Neuronal stem cell (in vitro differentiated cells): ENCODE measurements around the gene COL16A1.

Experiments used
- DNase-seq: peaks from one replicate; pipeline ENCODE4 v3.0.0-alpha.2; 2013; ENCODE audit warnings: low spot score
- H2AFZ ChIP-seq: one replicate; pipeline ENCODE4 v1.6.1; 2013; ENCODE audit warnings: mild to moderate bottlenecking, low read length, inconsistent platforms
- H2AK5ac ChIP-seq: 2 replicates; pipeline ENCODE4 v1.6.1; 2013; ENCODE audit warnings: low read depth, mild to moderate bottlenecking, inconsistent platforms, low read length, moderate library complexity, mixed read lengths
- H2BK120ac ChIP-seq: 2 replicates; pipeline ENCODE4 v1.6.1; 2013; ENCODE audit warnings: low read depth, mild to moderate bottlenecking, inconsistent platforms, low read length, moderate library complexity, mixed read lengths
- H2BK12ac ChIP-seq: one replicate; pipeline ENCODE4 v1.6.1; 2013; ENCODE audit warnings: low read length, inconsistent platforms
- H2BK15ac ChIP-seq: 2 replicates; pipeline ENCODE4 v1.6.1; 2013; ENCODE audit warnings: mild to moderate bottlenecking, low read length, inconsistent platforms, mixed read lengths
- H2BK5ac ChIP-seq: one replicate; pipeline ENCODE4 v1.6.1; 2013; ENCODE audit warnings: inconsistent platforms, mild to moderate bottlenecking, low read length, moderate library complexity
- H3K14ac ChIP-seq: one replicate; pipeline ENCODE4 v1.6.1; 2013; ENCODE audit warnings: low read length, inconsistent platforms
- H3K18ac ChIP-seq: 2 replicates; pipeline ENCODE4 v1.6.1; 2013; ENCODE audit warnings: low read length, inconsistent platforms
- H3K23ac ChIP-seq: 2 replicates; pipeline ENCODE4 v1.6.1; 2013; ENCODE audit warnings: low read depth, mild to moderate bottlenecking, mixed read lengths, low read length, inconsistent platforms; ENCODE audit not compliant: poor library complexity
- H3K27ac ChIP-seq: replicated peaks from 3 replicates; pipeline ENCODE4 v1.5.1; 2013; ENCODE audit warnings: low read length, inconsistent platforms
- H3K27me3 ChIP-seq, 3 experiments: 2 replicates each; pipeline ENCODE4 v1.6.1; 2013; ENCODE audit warnings: low read length in 3 of 3, mild to moderate bottlenecking in 2 of 3, inconsistent platforms in 1 of 3, low read depth in 1 of 3, mixed read lengths in 1 of 3, moderate library complexity in 1 of 3; ENCODE audit not compliant: control insufficient read depth in 3 of 3, insufficient read depth in 3 of 3
- H3K36me3 ChIP-seq, 2 donors: replicated peaks in 1 of 2; 2 replicates each; pipeline ENCODE4 v1.6.1; 2013; ENCODE audit warnings: low read length in 2 of 2; ENCODE audit not compliant: control insufficient read depth in 2 of 2, insufficient read depth in 2 of 2
- H3K4ac ChIP-seq: 2 replicates; pipeline ENCODE4 v1.6.1; 2013; ENCODE audit warnings: inconsistent platforms, mild to moderate bottlenecking, low read length, moderate library complexity
- H3K4me1 ChIP-seq, 2 donors: 1 replicate in 1 of 2; 2 replicates in 1 of 2; pipeline ENCODE4 v1.6.1; 2013; ENCODE audit warnings: low read length in 2 of 2, low read depth in 1 of 2; ENCODE audit not compliant: control insufficient read depth in 2 of 2, insufficient read depth in 1 of 2
- H3K4me2 ChIP-seq: one replicate; pipeline ENCODE4 v1.6.1; 2013; ENCODE audit warnings: mild to moderate bottlenecking, low read length, inconsistent platforms; ENCODE audit not compliant: insufficient read depth, poor library complexity, severe bottlenecking
- H3K4me3 ChIP-seq, 2 donors: 2 replicates each; pipeline ENCODE4 v1.5.1; 2013; ENCODE audit warnings: low read length in 2 of 2, mild to moderate bottlenecking in 2 of 2, inconsistent platforms in 1 of 2, moderate library complexity in 1 of 2
- H3K79me1 ChIP-seq: one replicate; pipeline ENCODE4 v1.6.1; 2013; ENCODE audit warnings: low read depth, mild to moderate bottlenecking, inconsistent platforms, low read length, moderate library complexity
- H3K9ac ChIP-seq: one replicate; pipeline ENCODE4 v1.6.1; 2013; ENCODE audit warnings: mild to moderate bottlenecking, low read depth, low read length, inconsistent platforms; ENCODE audit not compliant: poor library complexity
- H3K9me3 ChIP-seq, 2 donors: replicated peaks in 1 of 2; 2 replicates each; pipeline versions ENCODE3 to v1.6.1; 2013; ENCODE audit warnings: low read length in 2 of 2, mild to moderate bottlenecking in 2 of 2, inconsistent platforms in 1 of 2, low read depth in 1 of 2, mixed read lengths in 1 of 2, moderate library complexity in 1 of 2; ENCODE audit not compliant: control insufficient read depth in 2 of 2, insufficient read depth in 1 of 2
- H4K8ac ChIP-seq: one replicate; pipeline ENCODE4 v1.6.1; 2013; ENCODE audit warnings: low read depth, mild to moderate bottlenecking, inconsistent platforms, low read length, moderate library complexity
- H4K91ac ChIP-seq: one replicate; pipeline ENCODE4 v1.6.1; 2013; ENCODE audit warnings: low read length, low read depth, mild to moderate bottlenecking, inconsistent platforms; ENCODE audit not compliant: poor library complexity
- WGBS, 2 donors: extraction: QIAGEN DNeasy Blood & Tissue Kit; methylation state at CpG; one replicate each; pipeline ENCODE4 v1.1.7; 2013; ENCODE audit warnings: missing lambda C conversion rate in 2 of 2, mixed read lengths in 1 of 2; ENCODE audit not compliant: insufficient read length in 2 of 2, insufficient replicate concordance in 1 of 2; ENCODE audit errors: extremely low coverage in 2 of 2; 5-methylcytosine and 5-hydroxymethylcytosine counted together

The COL16A1 gene

DNA sequence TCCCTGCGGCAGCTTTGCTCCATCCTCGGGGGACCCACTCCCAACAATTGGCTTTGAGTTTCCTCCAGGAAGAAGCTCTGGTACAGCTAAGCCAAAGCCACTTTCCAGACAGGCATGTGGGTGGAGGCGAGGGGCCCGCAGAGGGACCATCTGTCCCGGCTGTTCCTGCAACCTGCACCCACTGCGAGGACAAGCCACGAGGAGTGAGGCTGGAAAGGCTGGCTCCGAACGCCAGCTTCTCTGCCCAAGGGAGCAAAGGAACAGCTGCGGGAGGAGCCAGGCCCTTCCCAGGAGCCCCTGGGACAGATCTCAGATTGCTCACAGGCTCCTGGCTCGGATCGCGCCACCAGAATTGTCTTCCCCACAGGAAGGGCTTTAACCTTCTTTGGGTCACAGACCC is 30.8 kb downstream of the COL16A1 start:
- no peak overlapping the region for H2BK120ac ChIP-seq
- WGBS, 2 donors: no CpG with 5 or more reads among the region's 13 CpGs
- no peak overlapping the region for H3K14ac ChIP-seq
- H3K9ac ChIP-seq: no peak overlapping the region
- H3K18ac ChIP-seq: no peak overlapping the region
- peak overlapping the region; percentile 61 for H2AFZ ChIP-seq
- H2BK5ac ChIP-seq: no peak overlapping the region
- H3K4ac ChIP-seq: no peak overlapping the region
- H3K79me1 ChIP-seq: no peaks in the 10 kb centered on the region
- no peak for DNase-seq
- H4K8ac ChIP-seq: no peak overlapping the region
- H2BK12ac ChIP-seq: no peak overlapping the region
- no peak overlapping the region for H4K91ac ChIP-seq
- peak overlapping the region; percentile 7 for H2BK15ac ChIP-seq
- peaks cover 0 to 5% of the 10 kb centered on the region in 2 donors for H3K4me1 ChIP-seq
- no peaks in the 10 kb centered on the region for H3K9me3 ChIP-seq
- no peak overlapping the region for H2AK5ac ChIP-seq
- no peak overlapping the region for H3K4me3 ChIP-seq
- H3K27me3 ChIP-seq: peaks cover 0 to 84% (median 0%) of the 10 kb centered on the region in 3 experiments
- H3K4me2 ChIP-seq: no peak overlapping the region
- peak overlapping the region; percentile 25 for H3K23ac ChIP-seq
- no peaks in the 10 kb centered on the region for H3K36me3 ChIP-seq
- H3K27ac ChIP-seq: no peak overlapping the region

DNA sequence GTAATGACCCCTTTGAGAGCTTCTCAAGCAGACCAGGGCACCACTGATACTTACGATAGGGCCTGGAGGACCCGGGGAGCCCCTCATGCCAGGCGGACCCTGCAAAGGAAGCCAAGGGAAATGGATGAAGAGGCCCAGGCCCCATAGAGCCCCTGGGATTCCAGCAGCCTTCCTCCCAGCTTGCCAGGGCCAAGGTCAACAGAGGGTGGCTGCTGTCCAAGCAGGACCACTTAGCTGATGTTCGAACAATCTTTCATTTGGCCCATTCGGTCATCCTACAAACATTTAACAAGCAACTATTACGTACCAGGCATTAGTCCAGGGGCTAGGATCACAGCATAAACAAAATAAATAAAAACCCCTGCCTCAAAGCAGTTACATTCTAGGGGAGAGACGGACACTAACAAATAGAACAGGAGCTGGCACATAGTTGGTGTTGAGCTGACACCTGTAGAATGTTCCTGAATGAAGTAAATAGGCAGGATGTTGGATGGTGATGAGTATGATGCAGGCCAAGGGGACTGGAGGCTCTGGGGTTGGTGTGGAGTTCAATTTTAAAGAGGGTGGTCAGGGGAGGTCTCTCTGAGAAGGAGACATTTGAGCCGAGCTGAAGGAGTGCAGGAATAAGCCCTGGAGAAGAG is 32.1 kb downstream of the COL16A1 start:
- peaks cover 0 to 5% of the 10 kb centered on the region in 2 donors for H3K4me1 ChIP-seq

DNA sequence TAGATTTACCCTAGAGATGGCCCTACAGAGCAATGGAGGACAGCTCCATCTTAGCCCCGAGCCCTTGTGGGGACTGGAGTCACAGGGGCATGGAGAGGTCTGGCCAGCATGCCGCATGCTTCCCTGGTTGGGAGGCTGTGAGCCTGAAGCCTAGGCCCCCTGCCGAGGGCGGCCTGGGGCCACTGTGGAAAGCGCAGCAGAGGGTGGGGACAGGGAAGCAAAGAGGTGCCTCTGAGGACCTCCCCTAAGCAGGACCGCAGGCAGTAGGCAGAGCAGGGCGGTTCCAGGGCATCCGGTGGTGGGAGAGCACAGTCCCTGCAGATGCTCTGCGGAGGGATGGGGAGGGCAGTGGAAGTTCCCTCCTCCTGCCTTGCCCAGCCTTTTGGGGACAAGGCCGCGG is 32.7 kb downstream of the COL16A1 start:
- peaks cover 0 to 96% (median 0%) of the 10 kb centered on the region in 3 experiments for H3K27me3 ChIP-seq
- no CpG with 5 or more reads among the region's 11 CpGs for WGBS, 2 donors
- no peak overlapping the region for H4K8ac ChIP-seq

More for the DNA sequence above, 32.1 kb downstream of the COL16A1 start:
- H3K4me2 ChIP-seq: no peak overlapping the region
- H3K36me3 ChIP-seq: no peaks in the 10 kb centered on the region
- no peaks in the 10 kb centered on the region for H3K9me3 ChIP-seq
- H4K91ac ChIP-seq: no peak overlapping the region
- no peak overlapping the region for H3K23ac ChIP-seq
- no peak for DNase-seq
- H3K9ac ChIP-seq: no peak overlapping the region
- no peak overlapping the region for H2BK120ac ChIP-seq
- no peak overlapping the region for H3K27ac ChIP-seq
- no peak overlapping the region for H2BK5ac ChIP-seq
- no peak overlapping the region for H2BK12ac ChIP-seq
- peak overlapping the region; percentile 11 for H2AK5ac ChIP-seq
- no peak overlapping the region for H3K4me3 ChIP-seq
- WGBS, 2 donors: no CpG with 5 or more reads among the region's 8 CpGs
- H3K18ac ChIP-seq: no peak overlapping the region
- no peak overlapping the region for H3K4ac ChIP-seq
- no peak overlapping the region for H3K14ac ChIP-seq
- H2BK15ac ChIP-seq: peak overlapping the region; percentile 20
- no peak overlapping the region for H2AFZ ChIP-seq
- H3K79me1 ChIP-seq: no peaks in the 10 kb centered on the region
- no peak overlapping the region for H4K8ac ChIP-seq
- peaks cover 0 to 95% (median 0%) of the 10 kb centered on the region in 3 experiments for H3K27me3 ChIP-seq

DNA sequence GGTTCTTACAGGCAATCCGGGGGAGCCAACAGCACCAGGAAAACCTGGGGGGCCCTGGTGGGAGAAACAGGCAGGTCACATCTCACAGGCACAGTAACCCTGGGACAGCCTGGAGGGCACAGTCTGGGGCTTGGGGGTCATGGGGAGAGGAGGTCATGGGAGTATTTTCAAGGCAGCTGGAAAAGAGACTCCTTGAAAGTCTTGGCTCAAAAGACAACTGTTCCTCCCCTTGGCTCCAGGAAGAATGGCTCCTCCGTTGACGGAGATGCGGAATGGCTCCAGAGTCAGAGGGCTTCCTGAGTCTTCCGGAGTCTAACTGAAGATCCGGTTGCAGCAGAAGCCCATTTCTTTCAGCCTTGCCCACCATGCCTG is 33.2 kb downstream of the COL16A1 start:
- no peaks in the 10 kb centered on the region for H3K36me3 ChIP-seq
- H3K27me3 ChIP-seq: peaks cover 0 to 99% (median 0%) of the 10 kb centered on the region in 3 experiments
- peak overlapping the region; percentile 10 for H2BK15ac ChIP-seq
- DNase-seq: no peak
- H3K9ac ChIP-seq: no peak overlapping the region
- no peak overlapping the region for H4K8ac ChIP-seq
- peaks cover 0 to 5% of the 10 kb centered on the region in 2 donors for H3K4me1 ChIP-seq
- peak overlapping the region; percentile 10 for H4K91ac ChIP-seq
- H2BK120ac ChIP-seq: no peak overlapping the region
- H3K27ac ChIP-seq: no peak overlapping the region
- H2AFZ ChIP-seq: no peak overlapping the region
- no peak overlapping the region for H3K4me2 ChIP-seq
- H2AK5ac ChIP-seq: no peak overlapping the region
- H2BK12ac ChIP-seq: no peak overlapping the region
- H3K4ac ChIP-seq: no peak overlapping the region
- H2BK5ac ChIP-seq: no peak overlapping the region
- no peaks in the 10 kb centered on the region for H3K9me3 ChIP-seq
- H3K79me1 ChIP-seq: no peaks in the 10 kb centered on the region
- H3K4me3 ChIP-seq: no peak overlapping the region
- no peak overlapping the region for H3K14ac ChIP-seq
- peak overlapping the region; percentile 11 for H3K23ac ChIP-seq
- WGBS, 2 donors: no CpG with 5 or more reads among the region's 6 CpGs
- peak overlapping the region; percentile 75 for H3K18ac ChIP-seq

More for the DNA sequence above, 32.7 kb downstream of the COL16A1 start:
- H3K36me3 ChIP-seq: no peaks in the 10 kb centered on the region
- H2BK12ac ChIP-seq: no peak overlapping the region
- H3K14ac ChIP-seq: no peak overlapping the region
- no peak for DNase-seq
- no peaks in the 10 kb centered on the region for H3K9me3 ChIP-seq
- no peak overlapping the region for H3K18ac ChIP-seq
- H4K91ac ChIP-seq: no peak overlapping the region
- no peak overlapping the region for H3K4me2 ChIP-seq
- H3K79me1 ChIP-seq: no peaks in the 10 kb centered on the region
- H3K27ac ChIP-seq: no peak overlapping the region
- no peak overlapping the region for H3K23ac ChIP-seq
- H3K4me3 ChIP-seq: no peak overlapping the region
- no peak overlapping the region for H2BK5ac ChIP-seq
- H3K9ac ChIP-seq: no peak overlapping the region
- peak overlapping the region; percentile 20 for H2BK15ac ChIP-seq
- H3K4me1 ChIP-seq: peaks cover 0 to 5% of the 10 kb centered on the region in 2 donors
- no peak overlapping the region for H2BK120ac ChIP-seq
- H3K4ac ChIP-seq: no peak overlapping the region
- no peak overlapping the region for H2AFZ ChIP-seq
- H2AK5ac ChIP-seq: peak overlapping the region; percentile 11
